ENCODE data around the gene PRADC1. TPM values are rescaled to one million over a fixed set of nuclear protein-coding genes. Genes with fewer than 3 reads are reported as not detected.

PRADC1 gene
- total and polyA plus RNA-seq, 9 of the 15 experiments (the other 6 are each of a cell fraction or from before 2014, with no cell fraction given) = 7.3 to 47.4 (median 34.2) TPM

DNA sequence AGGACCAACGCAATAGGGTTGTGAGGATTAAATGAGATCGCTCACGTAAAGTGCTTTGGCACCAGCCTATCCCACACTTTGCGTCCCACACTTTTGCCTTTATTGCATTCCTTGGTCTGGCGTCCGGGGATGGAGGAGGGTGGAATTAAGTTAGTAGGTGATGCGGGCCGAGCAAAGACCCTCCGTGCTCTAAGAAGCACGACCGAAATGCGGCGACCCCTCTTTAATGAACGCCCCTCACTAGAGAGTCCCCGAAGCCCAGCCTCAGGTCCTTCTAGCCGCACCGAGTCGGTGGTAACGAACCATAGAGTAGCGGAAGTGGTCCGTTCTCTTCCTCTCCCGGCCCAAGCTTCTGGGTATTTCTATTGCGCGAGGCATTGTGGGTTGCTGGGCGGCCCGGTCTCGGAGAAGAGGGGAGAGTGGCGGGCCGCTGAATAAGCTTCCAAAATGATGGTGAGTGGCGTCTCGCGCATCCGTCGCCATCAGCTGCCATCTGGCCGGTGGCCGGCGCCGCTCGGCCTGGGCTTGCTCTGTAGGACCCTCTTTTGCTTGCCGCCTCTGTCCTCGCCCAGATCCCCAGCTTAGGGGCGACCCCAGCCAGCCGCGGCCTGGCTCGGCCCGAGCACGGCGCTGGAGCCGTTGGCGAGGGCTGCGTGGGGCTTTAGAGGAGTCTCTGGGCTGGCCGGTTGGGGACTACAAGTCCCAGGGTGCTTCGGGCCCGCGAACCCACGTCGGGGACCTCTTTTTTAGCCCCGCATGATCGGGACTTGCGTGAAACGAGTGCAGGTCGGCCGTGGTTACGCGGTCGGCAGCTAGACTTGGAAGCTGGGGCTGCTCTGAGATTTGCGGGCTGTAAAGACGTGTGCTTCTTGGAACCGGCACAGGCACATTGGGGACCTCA lies 1.1 kb upstream of the PRADC1 start, which contains the start of gene CCT7 (continued):
- TF ChIP-seq, protein P1, sequence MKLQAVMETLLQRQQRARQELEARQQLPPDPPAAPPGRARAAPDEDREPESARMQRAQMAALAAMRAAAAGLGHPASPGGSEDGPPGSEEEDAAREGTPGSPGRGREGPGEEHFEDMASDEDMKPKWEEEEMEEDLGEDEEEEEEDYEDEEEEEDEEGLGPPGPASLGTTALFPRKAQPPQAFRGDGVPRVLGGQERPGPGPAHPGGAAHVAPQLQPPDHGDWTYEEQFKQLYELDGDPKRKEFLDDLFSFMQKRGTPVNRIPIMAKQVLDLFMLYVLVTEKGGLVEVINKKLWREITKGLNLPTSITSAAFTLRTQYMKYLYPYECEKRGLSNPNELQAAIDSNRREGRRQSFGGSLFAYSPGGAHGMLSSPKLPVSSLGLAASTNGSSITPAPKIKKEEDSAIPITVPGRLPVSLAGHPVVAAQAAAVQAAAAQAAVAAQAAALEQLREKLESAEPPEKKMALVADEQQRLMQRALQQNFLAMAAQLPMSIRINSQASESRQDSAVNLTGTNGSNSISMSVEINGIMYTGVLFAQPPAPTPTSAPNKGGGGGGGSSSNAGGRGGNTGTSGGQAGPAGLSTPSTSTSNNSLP (IDR thresholded peaks at IDR 0.05; ENCODE audit: borderline replicate concordance, low read depth, low read length) = no peak
- TF ChIP-seq PHF8 (IDR thresholded peaks at IDR 0.05; ENCODE audit: borderline replicate concordance, low read length) (peak; percentile 95), ZNF146 (CRISPR knock-in tag; IDR thresholded peaks at IDR 0.05; ENCODE audit: unreplicated experiment) (no peak), ZNF785 (CRISPR knock-in tag; IDR thresholded peaks at IDR 0.05) (no peak), ADNP (tag; IDR thresholded peaks at IDR 0.05) (no peak), PHF20 (IDR thresholded peaks at IDR 0.05; ENCODE audit: partially characterized antibody) (peak; percentile 95), NBN (IDR thresholded peaks at IDR 0.05; ENCODE audit: low read depth) (0 out of 2 replicates have a peak, but pooled peaks have one; percentile 45), GABPB2 (CRISPR knock-in tag; conservative IDR thresholded peaks at IDR 0.05) (no peak), RBM22 (IDR thresholded peaks at IDR 0.05; ENCODE audit: low read depth, low read length, poor library complexity, severe bottlenecking) (peak; percentile 92), XRCC3 (IDR thresholded peaks at IDR 0.05) (no peak), MYC (IDR thresholded peaks at IDR 0.05; ENCODE audit: low read depth, low read length) (peak; percentile 95), MYC (CRISPR knock-in tag; IDR thresholded peaks at IDR 0.05; ENCODE audit: borderline replicate concordance, low read depth) (peak; percentile 94), SAP30 (IDR thresholded peaks at IDR 0.05; ENCODE audit: borderline replicate concordance, insufficient read depth, low read depth, low read length, poor library complexity, severe bottlenecking) (no peak)
- TF ChIP-seq, protein P2, sequence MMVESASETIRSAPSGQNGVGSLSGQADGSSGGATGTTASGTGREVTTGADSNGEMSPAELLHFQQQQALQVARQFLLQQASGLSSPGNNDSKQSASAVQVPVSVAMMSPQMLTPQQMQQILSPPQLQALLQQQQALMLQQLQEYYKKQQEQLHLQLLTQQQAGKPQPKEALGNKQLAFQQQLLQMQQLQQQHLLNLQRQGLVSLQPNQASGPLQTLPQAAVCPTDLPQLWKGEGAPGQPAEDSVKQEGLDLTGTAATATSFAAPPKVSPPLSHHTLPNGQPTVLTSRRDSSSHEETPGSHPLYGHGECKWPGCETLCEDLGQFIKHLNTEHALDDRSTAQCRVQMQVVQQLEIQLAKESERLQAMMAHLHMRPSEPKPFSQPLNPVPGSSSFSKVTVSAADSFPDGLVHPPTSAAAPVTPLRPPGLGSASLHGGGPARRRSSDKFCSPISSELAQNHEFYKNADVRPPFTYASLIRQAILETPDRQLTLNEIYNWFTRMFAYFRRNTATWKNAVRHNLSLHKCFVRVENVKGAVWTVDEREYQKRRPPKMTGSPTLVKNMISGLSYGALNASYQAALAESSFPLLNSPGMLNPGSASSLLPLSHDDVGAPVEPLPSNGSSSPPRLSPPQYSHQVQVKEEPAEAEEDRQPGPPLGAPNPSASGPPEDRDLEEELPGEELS (CRISPR knock-in tag; IDR thresholded peaks at IDR 0.05; ENCODE audit: borderline replicate concordance) = peak; percentile 70; the same call in 1 of the 2 replicates
- TF ChIP-seq, protein P3, sequence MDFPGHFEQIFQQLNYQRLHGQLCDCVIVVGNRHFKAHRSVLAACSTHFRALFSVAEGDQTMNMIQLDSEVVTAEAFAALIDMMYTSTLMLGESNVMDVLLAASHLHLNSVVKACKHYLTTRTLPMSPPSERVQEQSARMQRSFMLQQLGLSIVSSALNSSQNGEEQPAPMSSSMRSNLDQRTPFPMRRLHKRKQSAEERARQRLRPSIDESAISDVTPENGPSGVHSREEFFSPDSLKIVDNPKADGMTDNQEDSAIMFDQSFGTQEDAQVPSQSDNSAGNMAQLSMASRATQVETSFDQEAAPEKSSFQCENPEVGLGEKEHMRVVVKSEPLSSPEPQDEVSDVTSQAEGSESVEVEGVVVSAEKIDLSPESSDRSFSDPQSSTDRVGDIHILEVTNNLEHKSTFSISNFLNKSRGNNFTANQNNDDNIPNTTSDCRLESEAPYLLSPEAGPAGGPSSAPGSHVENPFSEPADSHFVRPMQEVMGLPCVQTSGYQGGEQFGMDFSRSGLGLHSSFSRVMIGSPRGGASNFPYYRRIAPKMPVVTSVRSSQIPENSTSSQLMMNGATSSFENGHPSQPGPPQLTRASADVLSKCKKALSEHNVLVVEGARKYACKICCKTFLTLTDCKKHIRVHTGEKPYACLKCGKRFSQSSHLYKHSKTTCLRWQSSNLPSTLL (IDR thresholded peaks at IDR 0.05) = no peak
- TF ChIP-seq, protein P4, sequence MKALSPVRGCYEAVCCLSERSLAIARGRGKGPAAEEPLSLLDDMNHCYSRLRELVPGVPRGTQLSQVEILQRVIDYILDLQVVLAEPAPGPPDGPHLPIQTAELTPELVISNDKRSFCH (CRISPR knock-in tag; IDR thresholded peaks at IDR 0.05) = no peak
- TF ChIP-seq, protein P4 (tag; IDR thresholded peaks at IDR 0.05) = no peak
- TF ChIP-seq, protein P5, sequence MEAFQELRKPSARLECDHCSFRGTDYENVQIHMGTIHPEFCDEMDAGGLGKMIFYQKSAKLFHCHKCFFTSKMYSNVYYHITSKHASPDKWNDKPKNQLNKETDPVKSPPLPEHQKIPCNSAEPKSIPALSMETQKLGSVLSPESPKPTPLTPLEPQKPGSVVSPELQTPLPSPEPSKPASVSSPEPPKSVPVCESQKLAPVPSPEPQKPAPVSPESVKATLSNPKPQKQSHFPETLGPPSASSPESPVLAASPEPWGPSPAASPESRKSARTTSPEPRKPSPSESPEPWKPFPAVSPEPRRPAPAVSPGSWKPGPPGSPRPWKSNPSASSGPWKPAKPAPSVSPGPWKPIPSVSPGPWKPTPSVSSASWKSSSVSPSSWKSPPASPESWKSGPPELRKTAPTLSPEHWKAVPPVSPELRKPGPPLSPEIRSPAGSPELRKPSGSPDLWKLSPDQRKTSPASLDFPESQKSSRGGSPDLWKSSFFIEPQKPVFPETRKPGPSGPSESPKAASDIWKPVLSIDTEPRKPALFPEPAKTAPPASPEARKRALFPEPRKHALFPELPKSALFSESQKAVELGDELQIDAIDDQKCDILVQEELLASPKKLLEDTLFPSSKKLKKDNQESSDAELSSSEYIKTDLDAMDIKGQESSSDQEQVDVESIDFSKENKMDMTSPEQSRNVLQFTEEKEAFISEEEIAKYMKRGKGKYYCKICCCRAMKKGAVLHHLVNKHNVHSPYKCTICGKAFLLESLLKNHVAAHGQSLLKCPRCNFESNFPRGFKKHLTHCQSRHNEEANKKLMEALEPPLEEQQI (IDR thresholded peaks at IDR 0.05) = no peak

All from K562 (cell line).